Activated naive CD4-positive, alpha-beta T cell (primary cell): ENCODE data around the gene SLC16A12.
"Not testable (repeated sequence)": the region's sequence is repeated elsewhere in the genome, so short reads cannot be mapped to it uniquely, and the experiment has no call there.

ENCODE experiments used
- DNase-seq, 4 experiments: peaks; one replicate each; lab custom pipeline; 2025; lab: John Stamatoyannopoulos, UW

Gene SLC16A12

GRCh38 chr10:89469517-89469916 is 65.9 kb downstream of the SLC16A12 start:
- DNase-seq, result no peak

DNA sequence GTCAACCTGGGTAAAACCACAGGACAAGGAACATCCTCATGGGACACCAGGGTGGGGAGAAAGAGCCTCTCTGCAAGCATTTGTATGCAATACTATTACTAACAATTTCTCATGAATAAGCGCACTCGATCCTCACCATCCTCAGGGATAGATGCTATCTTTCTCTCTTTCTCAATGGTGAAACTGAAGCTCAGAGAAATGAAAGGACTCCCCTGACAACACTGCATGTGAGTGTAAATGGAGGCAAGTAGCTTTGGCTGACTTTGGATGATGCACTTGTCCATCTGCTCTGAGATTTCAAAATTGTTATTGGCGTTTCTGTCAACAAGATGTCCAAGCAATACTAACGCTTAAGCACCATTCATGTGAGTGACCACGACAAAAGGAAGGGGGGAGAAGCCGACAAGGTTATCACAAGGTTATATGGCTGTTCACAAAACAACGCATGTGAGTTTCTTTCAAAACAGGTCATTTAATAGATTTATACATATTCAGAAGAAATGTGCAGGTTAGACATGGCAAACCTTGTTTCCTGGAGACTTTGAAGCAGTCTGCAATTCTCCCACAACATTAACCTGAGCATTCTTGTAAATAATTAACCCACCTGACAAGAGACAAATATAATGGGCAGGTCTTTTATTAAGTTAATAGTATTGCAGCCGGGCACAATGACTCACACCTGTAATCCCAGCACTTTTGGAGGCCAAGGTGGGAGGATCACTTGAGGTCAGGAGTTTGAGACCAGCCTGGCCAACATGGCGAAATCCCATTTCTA is 67.0 kb downstream of the SLC16A12 start:
- no peak for DNase-seq

GRCh38 chr10:89466599-89467035 is 68.8 kb downstream of the SLC16A12 start:
- no peak for DNase-seq

- DNase-seq, result no peak
Observed at GRCh38 chr10:89465196-89465595, 70.2 kb downstream of the SLC16A12 start.

DNA sequence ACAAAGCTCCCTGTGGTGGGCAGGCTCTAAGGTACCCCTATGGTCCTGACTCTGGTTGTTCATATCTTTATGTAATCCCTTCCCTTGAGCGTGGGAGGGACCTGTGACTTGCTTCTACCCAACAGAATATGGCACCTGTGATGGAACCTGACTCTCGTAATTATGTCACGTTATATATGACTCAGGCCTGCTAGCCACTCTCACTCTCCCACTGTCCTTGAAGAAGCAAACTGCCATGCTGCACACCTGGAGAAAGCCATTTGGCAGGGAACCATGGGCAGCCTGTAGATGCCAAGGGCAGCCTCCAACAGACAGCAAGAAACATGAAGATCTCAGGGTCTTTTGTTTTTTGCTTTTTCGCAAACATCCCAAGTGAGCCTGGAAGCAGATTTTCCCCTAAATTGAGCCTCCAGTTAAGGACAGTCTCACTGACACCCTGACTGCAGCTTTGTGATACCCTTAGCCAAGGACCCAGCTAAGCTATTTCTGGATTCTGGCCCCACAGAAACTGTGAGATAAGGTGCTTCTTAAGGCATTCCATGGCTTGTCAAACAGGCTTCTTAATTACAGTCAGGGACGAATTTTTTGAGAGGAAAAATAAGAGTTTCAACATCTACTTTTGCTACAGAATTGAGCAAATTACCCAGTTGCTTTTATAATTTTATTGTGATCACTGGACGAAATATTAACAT is 71.4 kb downstream of the SLC16A12 start:
- no peak for DNase-seq

- DNase-seq, result no peak
Observed at GRCh38 chr10:89458784-89459183, 76.6 kb downstream of the SLC16A12 start.

GRCh38 chr10:89458291-89458690 is 77.1 kb downstream of the SLC16A12 start:
- no peak for DNase-seq

- no peak for DNase-seq
Observed at GRCh38 chr10:89454561-89455347, 80.6 kb downstream of the SLC16A12 start.

GRCh38 chr10:89452193-89452592 is 83.2 kb downstream of the SLC16A12 start:
- DNase-seq, result no peak

DNA sequence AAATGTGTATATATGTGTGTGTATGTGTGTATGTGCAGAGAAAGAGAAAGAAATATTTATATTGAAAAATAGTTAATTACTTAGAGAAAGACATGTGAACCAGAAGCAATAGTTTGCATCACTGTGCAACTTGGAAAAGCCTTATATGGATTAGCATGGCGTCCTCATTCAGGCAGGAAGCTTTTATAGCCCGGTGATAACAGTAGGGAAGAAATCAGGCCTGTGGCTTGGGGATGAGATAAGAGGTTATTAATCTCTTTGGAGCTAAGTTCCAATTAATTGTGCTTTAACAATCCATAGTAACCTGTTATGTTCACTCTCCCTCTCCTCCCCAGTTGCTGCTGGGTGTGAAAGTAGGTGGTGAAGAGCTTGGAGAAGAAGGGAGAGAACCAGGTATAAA is 84.5 kb downstream of the SLC16A12 start:
- no peak for DNase-seq

DNA sequence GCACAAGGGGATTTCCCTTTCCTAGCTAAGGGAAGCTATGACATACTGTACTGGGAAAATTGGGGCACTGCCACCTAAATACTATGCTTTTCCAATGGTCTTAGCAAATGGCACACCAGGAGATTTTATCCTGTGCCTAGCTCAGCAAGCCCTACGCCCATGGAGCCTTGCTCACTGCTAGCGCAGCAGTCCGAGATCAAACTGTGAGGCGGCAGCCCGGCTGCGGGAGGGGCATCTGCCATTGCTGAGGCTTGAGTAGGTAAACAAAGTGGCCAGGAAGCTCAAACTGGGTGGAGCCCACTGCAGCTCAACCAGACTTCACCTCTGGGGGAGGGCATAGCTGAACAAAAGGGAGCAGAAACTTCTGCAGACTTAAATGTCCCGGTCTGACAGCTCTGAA is 90.6 kb downstream of the SLC16A12 start:
- DNase-seq, result not testable (repeated sequence)

GRCh38 chr10:89442289-89442688 is 93.1 kb downstream of the SLC16A12 start:
- DNase-seq, result no peak

GRCh38 chr10:89440226-89441009 is 95.0 kb downstream of the SLC16A12 start:
- DNase-seq, result no peak

- DNase-seq, result no peak
Observed at GRCh38 chr10:89438525-89438924, 96.9 kb downstream of the SLC16A12 start.

DNA sequence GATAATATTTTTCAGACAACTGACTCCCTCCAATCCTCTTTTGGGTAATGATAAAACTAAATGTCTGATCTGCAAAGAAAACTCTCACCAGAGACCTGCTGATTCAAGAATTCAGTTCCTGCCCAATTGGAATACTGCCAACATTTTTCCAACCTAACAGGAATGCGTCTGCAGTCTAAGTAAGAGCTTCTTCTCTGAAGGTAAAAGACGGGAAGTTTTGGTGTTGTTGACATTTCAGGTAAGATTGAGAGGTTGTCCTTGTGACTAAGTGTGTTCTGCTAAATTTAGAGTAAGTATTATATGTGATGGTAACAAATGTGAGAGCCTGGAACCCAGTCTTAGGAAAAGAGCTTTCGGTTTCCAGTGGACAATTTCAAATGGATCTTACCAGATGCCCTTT is 103.4 kb downstream of the SLC16A12 start:
- DNase-seq, result no peak

- DNase-seq, result no peak
Observed at GRCh38 chr10:89428877-89429276, 106.5 kb downstream of the SLC16A12 start.

DNA sequence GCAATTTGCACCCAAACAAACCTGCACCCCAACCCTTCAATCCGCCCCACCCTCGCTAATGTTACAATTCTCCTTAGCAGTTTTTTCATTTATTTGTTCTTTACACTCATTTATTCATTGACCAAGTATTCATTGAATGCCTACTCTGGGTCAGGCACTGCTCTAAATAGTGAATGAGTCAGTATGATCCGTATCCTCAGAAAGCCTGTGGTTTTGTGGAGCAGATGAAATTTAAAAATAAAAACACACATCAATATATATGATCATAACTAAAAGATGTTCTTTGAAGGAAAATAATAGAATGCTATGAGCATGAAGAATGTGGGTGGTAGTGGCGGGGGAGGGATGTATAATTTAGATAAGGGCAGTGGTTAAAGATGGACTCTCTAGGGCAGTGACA is 107.8 kb downstream of the SLC16A12 start:
- no peak for DNase-seq

GRCh38 chr10:89426230-89426868 is 109.0 kb downstream of the SLC16A12 start:
- no peak for DNase-seq

DNA sequence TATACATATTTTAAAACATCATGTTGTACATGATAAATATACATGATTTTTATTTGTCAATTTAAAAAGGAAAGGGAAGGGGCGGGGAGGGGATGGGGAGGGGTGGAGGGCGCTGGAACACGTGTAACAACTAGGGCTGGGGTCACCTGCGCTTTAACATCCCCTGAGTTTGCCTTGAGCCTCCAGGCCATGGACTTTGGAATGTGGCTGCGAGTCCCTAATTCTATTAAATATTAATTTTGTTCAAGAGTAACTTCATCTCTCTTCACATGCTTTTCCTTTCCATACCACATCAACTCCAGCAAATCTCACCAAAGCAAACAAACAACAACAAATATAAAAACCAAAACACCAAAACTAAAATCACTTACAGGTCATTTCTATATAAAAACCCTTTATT is 110.4 kb downstream of the SLC16A12 start:
- no peak for DNase-seq

DNA sequence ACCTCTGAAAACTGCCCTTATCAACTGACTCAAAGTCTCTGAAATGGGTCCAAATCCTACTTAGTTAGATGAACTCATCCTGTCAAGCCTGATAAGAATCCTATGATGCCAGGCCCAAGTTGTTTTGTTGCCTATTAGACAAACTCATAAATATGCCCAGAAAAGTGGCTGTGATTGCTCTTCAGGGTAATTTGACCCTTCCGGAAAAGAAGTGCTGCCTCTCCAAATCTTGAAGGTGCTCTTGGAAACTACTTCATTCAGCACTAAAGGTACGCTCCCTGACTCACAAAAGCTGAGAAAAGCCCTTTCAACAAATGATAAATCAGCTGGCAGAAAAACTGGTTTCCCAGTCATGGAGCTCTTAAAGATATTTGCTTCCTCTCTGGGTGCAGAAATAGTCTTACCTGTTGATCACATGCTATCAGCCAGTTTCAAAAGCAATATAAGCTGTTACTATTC is 114.3 kb downstream of the SLC16A12 start:
- no peak for DNase-seq

GRCh38 chr10:89419548-89419947 is 115.8 kb downstream of the SLC16A12 start:
- no peak for DNase-seq
